ENCODE measurements around the gene AKAP13. TPM values are rescaled to one million over a fixed set of nuclear protein-coding genes. Genes with fewer than 3 reads are reported as not detected.
"Not testable (repeated sequence)": the region's sequence is repeated elsewhere in the genome, so short reads cannot be mapped to it uniquely, and the experiment has no call there.

Gene AKAP13
- total RNA-seq, 1 experiment from 2014 or later, result 29.1 TPM

- in situ Hi-C loops (cut with HindIII; ENCODE audit: low pct_unique_long_range_greater_than_20kb, low sequenced_read_pairs), result no loop called here
- DNase-seq (ENCODE audit: low read depth), result no peak
Measured at GRCh38 chr15:85422607-85423006, 42.2 kb downstream of the AKAP13 start.

- DNase-seq (ENCODE audit: low read depth), result no peak
- in situ Hi-C loops (cut with HindIII; ENCODE audit: low pct_unique_long_range_greater_than_20kb, low sequenced_read_pairs), result no loop called here
Measured at GRCh38 chr15:85423256-85423655, 42.9 kb downstream of the AKAP13 start.

GRCh38 chr15:85424154-85424553 is 43.8 kb downstream of the AKAP13 start:
- DNase-seq (ENCODE audit: low read depth), result no peak
- in situ Hi-C loops (cut with HindIII; ENCODE audit: low pct_unique_long_range_greater_than_20kb, low sequenced_read_pairs), result no loop called here

- no peak for DNase-seq (ENCODE audit: low read depth)
- in situ Hi-C loops (cut with HindIII; ENCODE audit: low pct_unique_long_range_greater_than_20kb, low sequenced_read_pairs), result no loop called here
Measured at GRCh38 chr15:85426481-85426880, 46.1 kb downstream of the AKAP13 start.

- no peak for DNase-seq (ENCODE audit: low read depth)
- in situ Hi-C loops (cut with HindIII; ENCODE audit: low pct_unique_long_range_greater_than_20kb, low sequenced_read_pairs), result no loop called here
Measured at GRCh38 chr15:85427286-85428028, 47.1 kb downstream of the AKAP13 start.

GRCh38 chr15:85429522-85429921 is 49.1 kb downstream of the AKAP13 start:
- in situ Hi-C loops (cut with HindIII; ENCODE audit: low pct_unique_long_range_greater_than_20kb, low sequenced_read_pairs), result no loop called here
- no peak for DNase-seq (ENCODE audit: low read depth)

GRCh38 chr15:85430406-85431204 is 50.2 kb downstream of the AKAP13 start:
- no peak for DNase-seq (ENCODE audit: low read depth)
- in situ Hi-C loops (cut with HindIII; ENCODE audit: low pct_unique_long_range_greater_than_20kb, low sequenced_read_pairs), result no loop called here

- in situ Hi-C loops (cut with HindIII; ENCODE audit: low pct_unique_long_range_greater_than_20kb, low sequenced_read_pairs), result no loop called here
- no peak for DNase-seq (ENCODE audit: low read depth)
Measured at GRCh38 chr15:85439996-85440395, 59.6 kb downstream of the AKAP13 start.

GRCh38 chr15:85440451-85440850 is 60.0 kb downstream of the AKAP13 start:
- no peak for DNase-seq (ENCODE audit: low read depth)
- in situ Hi-C loops (cut with HindIII; ENCODE audit: low pct_unique_long_range_greater_than_20kb, low sequenced_read_pairs), result no loop called here

GRCh38 chr15:85441854-85442253 is 61.5 kb downstream of the AKAP13 start:
- DNase-seq (ENCODE audit: low read depth); in situ Hi-C loops (cut with HindIII; ENCODE audit: low pct_unique_long_range_greater_than_20kb, low sequenced_read_pairs): not testable (repeated sequence)

- DNase-seq (ENCODE audit: low read depth), result no peak
- in situ Hi-C loops (cut with HindIII; ENCODE audit: low pct_unique_long_range_greater_than_20kb, low sequenced_read_pairs), result no loop called here
Measured at GRCh38 chr15:85443046-85443445, 62.6 kb downstream of the AKAP13 start.

- DNase-seq (ENCODE audit: low read depth), result peak; percentile 80
- in situ Hi-C loops (cut with HindIII; ENCODE audit: low pct_unique_long_range_greater_than_20kb, low sequenced_read_pairs), result no loop called here
Measured at GRCh38 chr15:85443593-85444087, 63.2 kb downstream of the AKAP13 start.

- no peak for DNase-seq (ENCODE audit: low read depth)
- in situ Hi-C loops (cut with HindIII; ENCODE audit: low pct_unique_long_range_greater_than_20kb, low sequenced_read_pairs), result no loop called here
Measured at GRCh38 chr15:85444122-85444745, 63.8 kb downstream of the AKAP13 start.

GRCh38 chr15:85445361-85445760 is 65.0 kb downstream of the AKAP13 start:
- in situ Hi-C loops (cut with HindIII; ENCODE audit: low pct_unique_long_range_greater_than_20kb, low sequenced_read_pairs), result no loop called here

GRCh38 chr15:85451099-85451700 is 70.8 kb downstream of the AKAP13 start:
- in situ Hi-C loops (cut with HindIII; ENCODE audit: low pct_unique_long_range_greater_than_20kb, low sequenced_read_pairs), result no loop called here
- no peak for DNase-seq (ENCODE audit: low read depth)

More at GRCh38 chr15:85445361-85445760, 65.0 kb downstream of the AKAP13 start:
- DNase-seq (ENCODE audit: low read depth), result no peak

GRCh38 chr15:85452436-85452835 is 72.0 kb downstream of the AKAP13 start:
- DNase-seq (ENCODE audit: low read depth), result no peak
- in situ Hi-C loops (cut with HindIII; ENCODE audit: low pct_unique_long_range_greater_than_20kb, low sequenced_read_pairs), result no loop called here

GRCh38 chr15:85453144-85453872 is 72.9 kb downstream of the AKAP13 start:
- in situ Hi-C loops (cut with HindIII; ENCODE audit: low pct_unique_long_range_greater_than_20kb, low sequenced_read_pairs), result no loop called here
- no peak for DNase-seq (ENCODE audit: low read depth)

- DNase-seq (ENCODE audit: low read depth), result no peak
- in situ Hi-C loops (cut with HindIII; ENCODE audit: low pct_unique_long_range_greater_than_20kb, low sequenced_read_pairs), result no loop called here
Measured at GRCh38 chr15:85454403-85454802, 74.0 kb downstream of the AKAP13 start.
